ENCODE data around the gene EPB41. TPM values are rescaled to one million over a fixed set of nuclear protein-coding genes. Genes with fewer than 3 reads are reported as not detected.
"Not testable (repeated sequence)": the region's sequence is repeated elsewhere in the genome, so short reads cannot be mapped to it uniquely, and the experiment has no call there.

Gene EPB41
- total and polyA plus RNA-seq, 2 donors (not counting 3 experiments of a cell fraction or from before 2014, with no cell fraction given) = 22.3 to 45.7 TPM

DNA sequence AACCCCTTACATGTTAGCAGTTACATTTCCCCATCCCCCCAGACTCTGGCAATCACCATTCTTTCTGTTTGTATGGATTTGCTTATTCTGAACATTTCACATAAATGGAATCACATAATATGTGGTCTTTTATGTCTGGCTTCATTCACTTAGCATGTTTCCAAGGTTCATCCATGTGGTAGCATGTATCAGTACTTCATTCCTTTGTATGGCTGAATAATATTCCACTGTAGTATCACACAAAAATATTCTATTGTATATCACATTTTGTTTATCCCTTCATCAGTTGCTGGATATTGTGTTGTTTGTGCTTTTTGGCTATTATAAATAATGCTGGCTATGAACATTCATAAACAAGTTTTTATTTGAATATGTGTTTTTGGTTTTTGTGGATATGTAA is 22.2 kb downstream of the EPB41 start:
- no TSS peak for BruUV-seq (replicated peaks)
- Histone ChIP-seq H3K4me1 (ENCODE audit: control insufficient read depth, extremely low read depth, insufficient read depth, low read length) (no peaks in the 10 kb centered on the region), H3K4me3 (replicated peaks in 1 of 3; ENCODE audit: insufficient read depth in 1 of 3, low read depth in 1 of 3, low read length in 3 of 3) (no peak overlapping the region), H2AFZ (ENCODE audit: low read depth, low read length) (no peak overlapping the region), H3K36me3 (ENCODE audit: control insufficient read depth in 2 of 2, extremely low read depth in 1 of 2, insufficient read depth in 2 of 2, low read length in 2 of 2) (no peaks in the 10 kb centered on the region), H3K79me2 (ENCODE audit: control insufficient read depth, insufficient read depth, low read length) (no peaks in the 10 kb centered on the region), H3K27ac (ENCODE audit: insufficient read depth, low read depth, low read length) (no peak overlapping the region), H3K9me3 (replicated peaks; ENCODE audit: control insufficient read depth, insufficient read depth, low read length) (no peaks in the 10 kb centered on the region), H3K9me1 (replicated peaks; ENCODE audit: control insufficient read depth, extremely low read depth, insufficient read depth, low read length) (no peaks in the 10 kb centered on the region), H3K27me3 (ENCODE audit: control insufficient read depth in 2 of 2, insufficient read depth in 2 of 2, low read length in 2 of 2) (no peaks in the 10 kb centered on the region), H3K9ac (replicated peaks; ENCODE audit: extremely low read depth, insufficient read depth, low read length) (no peak overlapping the region), H4K20me1 (replicated peaks; ENCODE audit: control insufficient read depth, extremely low read depth, insufficient read depth, low read length) (no peaks in the 10 kb centered on the region), H3K4me2 (ENCODE audit: insufficient read depth, low read length) (no peak overlapping the region)
- FAIRE-seq (no peak), DNase-seq (ENCODE audit: low read depth, low spot score) (no peak)
- no peak for TF ChIP-seq POLR2AphosphoS5 (IDR thresholded peaks at IDR 0.05; ENCODE audit: insufficient read depth, low read depth, low read length)
- no peak for TF ChIP-seq POLR2A (IDR thresholded peaks at IDR 0.05; ENCODE audit: low read depth, low read length)
- TF ChIP-seq FOS (IDR thresholded peaks at IDR 0.05; ENCODE audit: borderline replicate concordance, insufficient read depth, low read length) = no peak
- TF ChIP-seq, protein P1, sequence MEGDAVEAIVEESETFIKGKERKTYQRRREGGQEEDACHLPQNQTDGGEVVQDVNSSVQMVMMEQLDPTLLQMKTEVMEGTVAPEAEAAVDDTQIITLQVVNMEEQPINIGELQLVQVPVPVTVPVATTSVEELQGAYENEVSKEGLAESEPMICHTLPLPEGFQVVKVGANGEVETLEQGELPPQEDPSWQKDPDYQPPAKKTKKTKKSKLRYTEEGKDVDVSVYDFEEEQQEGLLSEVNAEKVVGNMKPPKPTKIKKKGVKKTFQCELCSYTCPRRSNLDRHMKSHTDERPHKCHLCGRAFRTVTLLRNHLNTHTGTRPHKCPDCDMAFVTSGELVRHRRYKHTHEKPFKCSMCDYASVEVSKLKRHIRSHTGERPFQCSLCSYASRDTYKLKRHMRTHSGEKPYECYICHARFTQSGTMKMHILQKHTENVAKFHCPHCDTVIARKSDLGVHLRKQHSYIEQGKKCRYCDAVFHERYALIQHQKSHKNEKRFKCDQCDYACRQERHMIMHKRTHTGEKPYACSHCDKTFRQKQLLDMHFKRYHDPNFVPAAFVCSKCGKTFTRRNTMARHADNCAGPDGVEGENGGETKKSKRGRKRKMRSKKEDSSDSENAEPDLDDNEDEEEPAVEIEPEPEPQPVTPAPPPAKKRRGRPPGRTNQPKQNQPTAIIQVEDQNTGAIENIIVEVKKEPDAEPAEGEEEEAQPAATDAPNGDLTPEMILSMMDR (IDR thresholded peaks at IDR 0.05; ENCODE audit: extremely low read depth in 1 of 2, insufficient read depth in 1 of 2, low read depth in 1 of 2, low read length in 2 of 2) = no peak
- TF ChIP-seq EZH2 (IDR thresholded peaks at IDR 0.05; ENCODE audit: borderline replicate concordance, low read depth, low read length, severe bottlenecking) = no peak
- no peak for TF ChIP-seq GATA2 (IDR thresholded peaks at IDR 0.05; ENCODE audit: insufficient read depth, insufficient read length, low read depth, low read length)
- intact Hi-C loops (cut with micrococcal nuclease) (no loop called here), dilution Hi-C loops (cut with MboI; ENCODE audit: extremely low pct_ligation_motif_present, low sequenced_read_pairs) (no loop called here)
- ChIA-PET CTCF (no interaction called here), POLR2A (no interaction called here)

DNA sequence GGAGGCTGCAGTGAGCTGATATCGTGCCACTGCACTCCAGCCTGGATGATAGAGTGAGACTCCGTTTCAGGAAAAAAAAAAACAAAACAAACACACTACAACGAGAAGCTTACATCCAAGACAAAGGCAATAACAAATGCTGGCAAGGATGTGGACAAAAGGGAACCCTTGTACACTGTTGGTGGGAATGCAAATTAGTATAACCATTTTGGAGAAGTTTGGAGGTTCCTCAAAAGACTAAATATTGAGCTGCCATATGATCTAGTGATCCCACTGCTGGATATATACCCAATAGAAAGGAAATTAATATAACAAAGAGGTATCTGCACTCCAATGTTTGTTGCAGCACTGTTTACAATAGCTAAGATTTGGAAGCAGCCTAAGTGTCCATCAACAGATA is 29.2 kb downstream of the EPB41 start:
- H3K36me3 ChIP-seq (ENCODE audit: control insufficient read depth in 2 of 2, extremely low read depth in 1 of 2, insufficient read depth in 2 of 2, low read length in 2 of 2); H3K79me2 ChIP-seq (ENCODE audit: control insufficient read depth, insufficient read depth, low read length); H3K27ac ChIP-seq (ENCODE audit: insufficient read depth, low read depth, low read length); FAIRE-seq; H3K4me3 ChIP-seq (replicated peaks in 1 of 3; ENCODE audit: insufficient read depth in 1 of 3, low read depth in 1 of 3, low read length in 3 of 3); H3K4me2 ChIP-seq (ENCODE audit: insufficient read depth, low read length); H3K4me1 ChIP-seq (ENCODE audit: control insufficient read depth, extremely low read depth, insufficient read depth, low read length); intact Hi-C loops (cut with micrococcal nuclease); CTCF ChIA-PET; H3K9ac ChIP-seq (replicated peaks; ENCODE audit: extremely low read depth, insufficient read depth, low read length); DNase-seq (ENCODE audit: low read depth, low spot score); dilution Hi-C loops (cut with MboI; ENCODE audit: extremely low pct_ligation_motif_present, low sequenced_read_pairs); H4K20me1 ChIP-seq (replicated peaks; ENCODE audit: control insufficient read depth, extremely low read depth, insufficient read depth, low read length); H3K9me3 ChIP-seq (replicated peaks; ENCODE audit: control insufficient read depth, insufficient read depth, low read length); H2AFZ ChIP-seq (ENCODE audit: low read depth, low read length); H3K27me3 ChIP-seq (ENCODE audit: control insufficient read depth in 2 of 2, insufficient read depth in 2 of 2, low read length in 2 of 2); BruUV-seq (replicated peaks); H3K9me1 ChIP-seq (replicated peaks; ENCODE audit: control insufficient read depth, extremely low read depth, insufficient read depth, low read length): not testable (repeated sequence)
- POLR2A ChIA-PET = interaction anchor here (0.6 kb wide), 1 partner anchor 58 kb away, joined by 4 read pairs; no protein-coding TSS in a partner anchor

Measured in endothelial cell of umbilical vein (primary cell).